Measurements from ENCODE around the gene SCNN1A. TPM values are rescaled to one million over a fixed set of nuclear protein-coding genes. Genes with fewer than 3 reads are reported as not detected.

Gene SCNN1A
- total and polyA plus RNA-seq, 2 of the 4 experiments (the other 2 are of a cell fraction), result 0.41 TPM; not detected in 1

GRCh38 chr12:6317693-6318439 is 57.5 kb downstream of the SCNN1A start:
- H3K27ac ChIP-seq (ENCODE audit: insufficient read depth, low read length), result no peak overlapping the region
- peaks cover 11% of the 10 kb centered on the region for H3K9me1 ChIP-seq (ENCODE audit: insufficient read depth, low read length)
- ATAC-seq (ENCODE audit: low read depth) (no peak), DNase-seq (no peak)
- no peak overlapping the region for H4K91ac ChIP-seq (ENCODE audit: insufficient read depth, low read depth, low read length)
- no peak overlapping the region for H4K5ac ChIP-seq (ENCODE audit: low read depth, low read length)
- no peaks in the 10 kb centered on the region for H3K9me3 ChIP-seq (ENCODE audit: control insufficient read depth, insufficient read depth, low read length)
- H3K9ac ChIP-seq (ENCODE audit: low read depth, low read length), result no peak overlapping the region
- H3K14ac ChIP-seq (replicated peaks; ENCODE audit: low read depth, low read length), result no peak overlapping the region
- POLR2A ChIA-PET (ENCODE audit: unreplicated experiment), result no interaction called here
- no TSS peak for BruUV-seq (replicated peaks)
- no peak overlapping the region for H2BK120ac ChIP-seq (ENCODE audit: low read depth, low read length)
- no peak overlapping the region for H4K8ac ChIP-seq (ENCODE audit: low read depth in 2 of 2, low read length in 2 of 2)
- no peak overlapping the region for H2BK5ac ChIP-seq (ENCODE audit: low read depth, low read length, poor library complexity, severe bottlenecking)
- H3K4me1 ChIP-seq (ENCODE audit: control insufficient read depth, insufficient read depth, low read length), result peaks cover 7% of the 10 kb centered on the region
- CTCF ChIA-PET, result interaction anchor here (0.7 kb wide), 1 partner anchor 330 kb away, joined by 3 read pairs; no protein-coding TSS in a partner anchor
- H2BK15ac ChIP-seq (ENCODE audit: low read depth, low read length), result no peak overlapping the region
- TF ChIP-seq MXI1 (IDR thresholded peaks at IDR 0.05; ENCODE audit: borderline replicate concordance, low read depth, low read length) (no peak), BHLHE40 (IDR thresholded peaks at IDR 0.05; ENCODE audit: low read depth, low read length) (no peak), NFE2L2 (IDR thresholded peaks at IDR 0.05; ENCODE audit: low read depth, low read length) (no peak), FOS (IDR thresholded peaks at IDR 0.05; ENCODE audit: low read depth, low read length) (no peak), USF2 (IDR thresholded peaks at IDR 0.05; ENCODE audit: low read depth, low read length) (no peak), RFX5 (IDR thresholded peaks at IDR 0.05; ENCODE audit: low read depth, low read length) (no peak), POLR2A (IDR thresholded peaks at IDR 0.05; ENCODE audit: low read depth, low read length) (no peak), ELK1 (IDR thresholded peaks at IDR 0.05; ENCODE audit: borderline replicate concordance, low read depth, low read length) (no peak), MAZ (IDR thresholded peaks at IDR 0.05; ENCODE audit: borderline replicate concordance, low read depth, low read length) (no peak), CHD1 (IDR thresholded peaks at IDR 0.05; ENCODE audit: low read depth, low read length) (no peak), SMC3 (IDR thresholded peaks at IDR 0.05; ENCODE audit: low read depth, low read length) (no peak), RAD21 (IDR thresholded peaks at IDR 0.05; ENCODE audit: low read length) (no peak), RCOR1 (IDR thresholded peaks at IDR 0.05; ENCODE audit: insufficient replicate concordance, low read length) (no peak), MAFK (IDR thresholded peaks at IDR 0.05; ENCODE audit: low read depth, low read length) (no peak)
- TF ChIP-seq, protein P1, sequence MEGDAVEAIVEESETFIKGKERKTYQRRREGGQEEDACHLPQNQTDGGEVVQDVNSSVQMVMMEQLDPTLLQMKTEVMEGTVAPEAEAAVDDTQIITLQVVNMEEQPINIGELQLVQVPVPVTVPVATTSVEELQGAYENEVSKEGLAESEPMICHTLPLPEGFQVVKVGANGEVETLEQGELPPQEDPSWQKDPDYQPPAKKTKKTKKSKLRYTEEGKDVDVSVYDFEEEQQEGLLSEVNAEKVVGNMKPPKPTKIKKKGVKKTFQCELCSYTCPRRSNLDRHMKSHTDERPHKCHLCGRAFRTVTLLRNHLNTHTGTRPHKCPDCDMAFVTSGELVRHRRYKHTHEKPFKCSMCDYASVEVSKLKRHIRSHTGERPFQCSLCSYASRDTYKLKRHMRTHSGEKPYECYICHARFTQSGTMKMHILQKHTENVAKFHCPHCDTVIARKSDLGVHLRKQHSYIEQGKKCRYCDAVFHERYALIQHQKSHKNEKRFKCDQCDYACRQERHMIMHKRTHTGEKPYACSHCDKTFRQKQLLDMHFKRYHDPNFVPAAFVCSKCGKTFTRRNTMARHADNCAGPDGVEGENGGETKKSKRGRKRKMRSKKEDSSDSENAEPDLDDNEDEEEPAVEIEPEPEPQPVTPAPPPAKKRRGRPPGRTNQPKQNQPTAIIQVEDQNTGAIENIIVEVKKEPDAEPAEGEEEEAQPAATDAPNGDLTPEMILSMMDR (conservative IDR thresholded peaks at IDR 0.05; ENCODE audit: low read depth, low read length), result no peak
- H3K27me3 ChIP-seq (ENCODE audit: control insufficient read depth, insufficient read depth, low read length), result no peaks in the 10 kb centered on the region
- H3K56ac ChIP-seq (ENCODE audit: extremely low read depth, insufficient read depth, low read length), result no peak overlapping the region
- in situ Hi-C loops (cut with MboI; ENCODE audit: low sequenced_read_pairs), result no loop called here
- WGBS, 2 experiments (ENCODE audit: extremely low coverage in 2 of 2, insufficient read length in 1 of 2), result 91% methylated on average over 5 of the region's 21 CpGs; no CpG with 5 or more reads in 1 of the 2 experiments
- H3K23ac ChIP-seq (ENCODE audit: low read depth, low read length), result no peak overlapping the region
- no peak overlapping the region for H3K4me2 ChIP-seq (ENCODE audit: low read depth, low read length)
- H3K4me3 ChIP-seq (ENCODE audit: insufficient read depth, low read depth, low read length), result no peak overlapping the region
- H3K36me3 ChIP-seq (ENCODE audit: control insufficient read depth, insufficient read depth, low read length), result no peaks in the 10 kb centered on the region
- peak overlapping the region; percentile 24 for H2AK9ac ChIP-seq (replicated peaks; ENCODE audit: low read depth, low read length, poor library complexity)
- no peak overlapping the region for H3K4ac ChIP-seq (ENCODE audit: low read depth, low read length)
- no peak overlapping the region for H3K18ac ChIP-seq (ENCODE audit: low read depth, low read length)
- H2BK20ac ChIP-seq (ENCODE audit: low read depth, low read length), result no peak overlapping the region
- dilution Hi-C loops (cut with HindIII; ENCODE audit: low sequenced_read_pairs, unreplicated experiment), result no loop called here
- H2AFZ ChIP-seq (replicated peaks; ENCODE audit: low read length, poor library complexity), result no peak overlapping the region
- intact Hi-C loops (cut with micrococcal nuclease), result no loop called here
- no peak overlapping the region; the same call in 1 of the 2 replicates for H2AK5ac ChIP-seq (ENCODE audit: low read depth, low read length)
- H3K79me1 ChIP-seq (ENCODE audit: low read depth in 1 of 2, low read length in 2 of 2), result no peaks in the 10 kb centered on the region
- no peaks in the 10 kb centered on the region for H4K20me1 ChIP-seq (ENCODE audit: insufficient read depth, low read length)

All from IMR-90 (cell line).